ENCODE data around the gene CDKN3. TPM values are rescaled to one million over a fixed set of nuclear protein-coding genes. Genes with fewer than 3 reads are reported as not detected.
A peak's percentile ranks its signal among the peaks of the same experiment; 100 is the strongest.
"Not testable (repeated sequence)": the region's sequence is repeated elsewhere in the genome, so short reads cannot be mapped to it uniquely, and the experiment has no call there.

Gene CDKN3
- total RNA-seq, 2 donors from 2014 or later = 2.6 to 20.6 TPM

DNA sequence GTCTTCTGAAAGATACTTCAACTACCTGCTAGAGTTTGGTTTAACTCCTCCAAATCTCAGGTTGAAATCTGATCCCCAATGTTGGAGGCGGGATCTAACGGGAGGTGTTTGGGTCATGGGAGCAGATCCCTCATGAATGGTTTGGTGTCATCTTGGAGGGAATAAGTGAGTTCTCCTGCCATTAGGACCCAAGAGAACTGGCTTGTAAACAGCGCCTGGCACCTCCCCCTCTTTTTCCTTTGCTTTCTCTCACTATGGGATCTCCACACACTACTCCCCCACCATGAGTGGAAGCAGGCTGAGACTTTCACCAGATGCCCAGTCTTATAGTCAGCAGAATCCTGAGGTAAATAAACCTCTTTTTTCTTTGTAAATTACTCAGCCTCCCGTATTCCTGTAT, 41.9 kb downstream of the CDKN3 start:
- TF ChIP-seq POLR2A (IDR thresholded peaks at IDR 0.05) (no peak), POLR2AphosphoS5 (IDR thresholded peaks at IDR 0.05) (no peak)
- TF ChIP-seq, protein P1, sequence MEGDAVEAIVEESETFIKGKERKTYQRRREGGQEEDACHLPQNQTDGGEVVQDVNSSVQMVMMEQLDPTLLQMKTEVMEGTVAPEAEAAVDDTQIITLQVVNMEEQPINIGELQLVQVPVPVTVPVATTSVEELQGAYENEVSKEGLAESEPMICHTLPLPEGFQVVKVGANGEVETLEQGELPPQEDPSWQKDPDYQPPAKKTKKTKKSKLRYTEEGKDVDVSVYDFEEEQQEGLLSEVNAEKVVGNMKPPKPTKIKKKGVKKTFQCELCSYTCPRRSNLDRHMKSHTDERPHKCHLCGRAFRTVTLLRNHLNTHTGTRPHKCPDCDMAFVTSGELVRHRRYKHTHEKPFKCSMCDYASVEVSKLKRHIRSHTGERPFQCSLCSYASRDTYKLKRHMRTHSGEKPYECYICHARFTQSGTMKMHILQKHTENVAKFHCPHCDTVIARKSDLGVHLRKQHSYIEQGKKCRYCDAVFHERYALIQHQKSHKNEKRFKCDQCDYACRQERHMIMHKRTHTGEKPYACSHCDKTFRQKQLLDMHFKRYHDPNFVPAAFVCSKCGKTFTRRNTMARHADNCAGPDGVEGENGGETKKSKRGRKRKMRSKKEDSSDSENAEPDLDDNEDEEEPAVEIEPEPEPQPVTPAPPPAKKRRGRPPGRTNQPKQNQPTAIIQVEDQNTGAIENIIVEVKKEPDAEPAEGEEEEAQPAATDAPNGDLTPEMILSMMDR (IDR thresholded peaks at IDR 0.05) = no peak
- Histone ChIP-seq H3K4me1 (replicated peaks) (peaks cover 3% of the 10 kb centered on the region), H3K36me3 (no peaks in the 10 kb centered on the region), H3K4me3 (no peak overlapping the region), H3K27ac (no peak overlapping the region), H3K9me3 (no peaks in the 10 kb centered on the region), H3K27me3 (replicated peaks; ENCODE audit: insufficient read depth) (no peaks in the 10 kb centered on the region)
- 84% methylated on average over 4 of the region's 4 CpGs for whole genome bisulfite sequencing
- intact Hi-C loops (cut with DNase I) = no loop called here
- DNase-seq (ENCODE audit: low spot score) = no peak

GRCh38 chr14:54440037-54440436, 43.2 kb downstream of the CDKN3 start:
- WGBS = 44% methylated on average over 7 of the region's 7 CpGs
- Histone ChIP-seq H3K27me3 (replicated peaks; ENCODE audit: insufficient read depth) (no peaks in the 10 kb centered on the region), H3K4me1 (replicated peaks) (peaks cover 3% of the 10 kb centered on the region), H3K27ac (peak overlapping the region in 1 of 2 donors; percentile 87), H3K36me3 (no peaks in the 10 kb centered on the region), H3K9me3 (no peaks in the 10 kb centered on the region), H3K4me3 (peak overlapping the region; percentile 66 to 89)
- DNase-seq (ENCODE audit: low spot score) = no peak
- intact Hi-C loops (cut with DNase I) = loop anchor here (2.0 kb wide), 1 partner anchor 49 kb away; the partner anchor contains the start of gene GMFB
- TF ChIP-seq, protein P1 (IDR thresholded peaks at IDR 0.05) = no peak
- TF ChIP-seq POLR2AphosphoS5 (IDR thresholded peaks at IDR 0.05) = no peak
- no peak for TF ChIP-seq POLR2A (IDR thresholded peaks at IDR 0.05)

DNA sequence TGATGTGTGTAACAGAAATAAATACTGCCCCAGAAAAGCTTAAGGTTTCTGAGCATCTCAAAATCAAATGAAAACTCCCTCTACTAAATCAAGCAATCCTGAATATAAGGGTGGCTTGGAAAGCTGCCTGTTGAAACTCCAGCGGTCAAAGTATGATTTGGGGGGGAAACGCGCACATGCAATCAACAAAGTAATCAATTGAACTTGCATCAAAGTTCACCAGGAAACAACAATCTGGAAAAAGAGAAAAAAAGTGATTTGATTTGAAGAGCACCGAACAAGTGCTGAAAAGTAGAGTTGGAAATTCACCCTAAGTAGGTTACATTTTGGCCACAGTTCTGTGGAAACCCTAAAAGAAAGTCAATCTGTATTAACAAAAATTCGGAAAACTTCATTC, 43.7 kb downstream of the CDKN3 start:
- Histone ChIP-seq H3K36me3 (no peaks in the 10 kb centered on the region), H3K4me1 (replicated peaks) (peaks cover 3% of the 10 kb centered on the region), H3K4me3 (peak overlapping the region; percentile 66 to 89), H3K27me3 (replicated peaks; ENCODE audit: insufficient read depth) (no peaks in the 10 kb centered on the region), H3K9me3 (no peaks in the 10 kb centered on the region), H3K27ac (peak overlapping the region; percentile 87 to 91)
- WGBS = 2% methylated on average over 5 of the region's 5 CpGs
- intact Hi-C loops (cut with DNase I) = loop anchor here (2.0 kb wide), 1 partner anchor 48 kb away; the partner anchor contains the start of gene GMFB
- TF ChIP-seq POLR2A (IDR thresholded peaks at IDR 0.05) (no peak), POLR2AphosphoS5 (IDR thresholded peaks at IDR 0.05) (no peak)
- TF ChIP-seq, protein P1 (IDR thresholded peaks at IDR 0.05) = no peak
- no peak for DNase-seq (ENCODE audit: low spot score)

DNA sequence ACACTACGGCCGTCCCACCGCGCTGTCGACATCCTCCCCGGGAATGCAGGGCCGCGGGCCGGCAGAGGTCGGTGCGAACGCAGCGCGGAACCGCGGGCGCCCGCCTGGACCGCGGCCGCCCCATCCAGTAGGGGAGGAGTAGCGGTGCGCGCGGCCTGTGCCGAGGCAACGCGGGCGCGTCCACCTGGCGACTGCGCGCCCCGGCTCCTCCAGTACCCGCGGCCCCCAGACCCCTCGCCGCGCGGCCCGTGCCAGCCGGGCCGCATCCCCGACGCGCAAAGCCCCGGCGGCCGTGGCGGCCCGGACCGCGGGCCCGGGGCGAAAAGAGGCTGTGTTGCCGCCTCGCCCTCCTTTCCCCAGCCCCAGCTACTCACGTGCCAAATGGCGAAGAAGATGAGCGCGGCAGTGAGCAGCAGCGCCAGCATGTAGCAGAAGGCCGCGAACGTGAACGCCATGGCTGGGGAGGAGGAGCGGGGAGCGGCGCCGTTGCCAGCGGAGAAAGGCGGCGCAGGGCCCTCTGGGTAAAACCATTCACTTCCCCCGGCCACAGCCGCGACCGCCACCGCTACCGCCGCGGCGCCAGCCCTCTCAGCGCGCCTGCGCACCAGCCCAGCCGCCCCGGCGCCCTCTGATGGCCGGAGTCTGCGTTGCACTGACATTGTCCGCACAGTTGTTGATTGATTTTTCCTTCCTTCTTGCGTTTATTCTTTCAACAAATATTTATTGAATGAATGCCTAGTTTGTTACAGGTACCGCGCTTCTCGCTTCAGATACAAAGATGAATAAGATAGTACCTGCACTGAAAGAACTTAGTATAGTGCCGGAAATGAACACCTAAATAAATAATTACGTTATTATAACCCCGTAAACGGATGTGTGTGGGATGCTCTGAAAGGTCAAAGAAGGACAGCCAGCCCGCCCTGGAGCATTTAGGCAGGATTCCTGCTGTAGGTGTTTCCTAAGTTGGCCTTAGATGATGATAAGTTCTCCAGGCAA, 44.4 kb downstream of the CDKN3 start, which contains the start of gene CNIH1:
Gene CNIH1, minus strand, starts transcription at position 502 of the 996 bp plus-strand sequence. Its CDS starts 47 bp downstream, at position 455.
- no peaks in the 10 kb centered on the region for H3K27me3 ChIP-seq (replicated peaks; ENCODE audit: insufficient read depth)
- WGBS = under 1% methylated on average over 81 of the region's 100 CpGs

GRCh38 chr14:54442961-54443360, 46.2 kb downstream of the CDKN3 start:
- H3K4me3 ChIP-seq; H3K36me3 ChIP-seq; H3K9me3 ChIP-seq; DNase-seq (ENCODE audit: low spot score); H3K27ac ChIP-seq; H3K27me3 ChIP-seq (replicated peaks; ENCODE audit: insufficient read depth); intact Hi-C loops (cut with DNase I); H3K4me1 ChIP-seq (replicated peaks): not testable (repeated sequence)
- WGBS = 97% methylated on average over 23 of the region's 23 CpGs

More for the DNA sequence above, 44.4 kb downstream of the CDKN3 start, which contains the start of gene CNIH1:
- Histone ChIP-seq H3K27ac (peak within 1 kb of the TSS; percentile 87 to 91), H3K36me3 (no peaks in the 10 kb centered on the region), H3K4me1 (replicated peaks) (peaks cover 3% of the 10 kb centered on the region), H3K4me3 (peak within 1 kb of the TSS; percentile 66 to 89), H3K9me3 (no peaks in the 10 kb centered on the region)
- TF ChIP-seq POLR2AphosphoS5 (IDR thresholded peaks at IDR 0.05) (peak; percentile 72), POLR2A (IDR thresholded peaks at IDR 0.05) (peak; percentile 44)
- TF ChIP-seq, protein P1 (IDR thresholded peaks at IDR 0.05) = peak; percentile 69 to 98 (median 96)
- DNase-seq (ENCODE audit: low spot score) = peak; percentile 88
- intact Hi-C loops (cut with DNase I) = loop anchor here (2.0 kb wide), 1 partner anchor 48 kb away; the partner anchor contains the start of gene GMFB
